Keratinocyte (primary cell): ENCODE results near the gene KYNU. TPM values are rescaled to one million over a fixed set of nuclear protein-coding genes. Genes with fewer than 3 reads are reported as not detected.

Experiments used
- DNase-seq: peaks from one replicate; pipeline ENCODE4 v3.0.0-alpha.2; 2011; ENCODE audit warnings: low read depth, missing footprints, low spot score
- FAIRE-seq: peaks from 2 replicates; lab custom pipeline; 2011; peaks lifted over from hg19 to GRCh38; lab: Jason Lieb, UNC
- H2AFZ ChIP-seq: 2 replicates; pipeline ENCODE4 v1.6.0; 2012; ENCODE audit warnings: low read length, control low read depth, inconsistent platforms; ENCODE audit not compliant: control insufficient read depth
- H3K27ac ChIP-seq: 2 replicates; pipeline ENCODE4 v1.5.1; 2011; ENCODE audit warnings: low read length; ENCODE audit not compliant: control insufficient read depth, insufficient read depth
- H3K27me3 ChIP-seq: 3 replicates; pipeline ENCODE4 v1.6.0; 2011; ENCODE audit warnings: low read length; ENCODE audit not compliant: control insufficient read depth, insufficient read depth; ENCODE audit errors: extremely low read depth
- H3K36me3 ChIP-seq, 2 experiments: 2 replicates in 1 of 2; 3 replicates in 1 of 2; pipeline ENCODE4 v1.5.1; 2011; ENCODE audit warnings: low read length in 2 of 2, mild to moderate bottlenecking in 1 of 2; ENCODE audit not compliant: control insufficient read depth in 2 of 2, insufficient read depth in 2 of 2; ENCODE audit errors: extremely low read depth in 1 of 2
- H3K4me1 ChIP-seq: 3 replicates; pipeline ENCODE4 v1.5.1; 2011; ENCODE audit warnings: low read length; ENCODE audit not compliant: control insufficient read depth, insufficient read depth; ENCODE audit errors: extremely low read depth
- H3K4me2 ChIP-seq: 3 replicates; pipeline ENCODE4 v1.6.0; 2011; ENCODE audit warnings: low read depth, low read length; ENCODE audit not compliant: control insufficient read depth, insufficient read depth; ENCODE audit errors: extremely low read depth
- H3K4me3 ChIP-seq, 3 experiments: fragments of 200-600 bp in 1 of 3; sonication (generic) in 1 of 3; 2 replicates in 2 of 3; 3 replicates in 1 of 3; pipeline ENCODE4 v1.5.1; 2011 to 2016; ENCODE audit warnings: low read length in 3 of 3, mild to moderate bottlenecking in 3 of 3, control low read depth in 2 of 3, inconsistent platforms in 1 of 3, low read depth in 1 of 3, mixed read lengths in 1 of 3, mixed run types in 1 of 3, moderate library complexity in 1 of 3; ENCODE audit not compliant: control insufficient read depth in 2 of 3, insufficient read depth in 2 of 3; ENCODE audit errors: extremely low read depth in 1 of 3
- H3K79me2 ChIP-seq: 2 replicates; pipeline ENCODE4 v1.6.0; 2012; ENCODE audit warnings: low read length; ENCODE audit not compliant: control insufficient read depth, insufficient read depth
- H3K9ac ChIP-seq: 3 replicates; pipeline ENCODE4 v1.6.0; 2011; ENCODE audit warnings: low read length; ENCODE audit not compliant: control insufficient read depth, insufficient read depth; ENCODE audit errors: extremely low read depth
- H3K9me1 ChIP-seq: 3 replicates; pipeline ENCODE4 v1.6.0; 2011; ENCODE audit warnings: low read length; ENCODE audit not compliant: control insufficient read depth, insufficient read depth; ENCODE audit errors: extremely low read depth
- H3K9me3 ChIP-seq: 2 replicates; pipeline ENCODE4 v1.5.1; 2012; ENCODE audit warnings: low read depth, low read length; ENCODE audit not compliant: control insufficient read depth
- H4K20me1 ChIP-seq: 3 replicates; pipeline ENCODE4 v1.6.0; 2011; ENCODE audit warnings: low read length; ENCODE audit not compliant: control insufficient read depth, insufficient read depth; ENCODE audit errors: extremely low read depth
- CTCF ChIP-seq, 3 experiments: IDR thresholded peaks in 1 of 3; conservative IDR thresholded peaks in 1 of 3; optimal IDR thresholded peaks in 1 of 3; 2 replicates in 2 of 3; 3 replicates in 1 of 3; pipeline versions ENCODE3 to v1.5.1; 2011; ENCODE audit warnings: low read length in 3 of 3, mild to moderate bottlenecking in 3 of 3, moderate library complexity in 2 of 3, control low read depth in 1 of 3, inconsistent platforms in 1 of 3; ENCODE audit not compliant: insufficient read depth in 2 of 3; ENCODE audit errors: extremely low read depth in 1 of 3
- EZH2 ChIP-seq: IDR thresholded peaks from one replicate; pipeline ENCODE4 v1.6.1; 2012; ENCODE audit warnings: inconsistent platforms, mild to moderate bottlenecking, low read length, moderate library complexity
- dilution Hi-C: fragments of 300-500 bp; cut with MboI; formaldehyde crosslinking; loops from one replicate; pipeline ENCODE4 v1.7.0; 2020; ENCODE audit warnings: low sequenced_read_pairs; ENCODE audit not compliant: extremely low pct_ligation_motif_present
- polyA plus RNA-seq, 5 experiments: library from polyadenylated mRNA; depleted of rRNA in 3 of 5; stranded (reverse) in 3 of 5; stranded (forward) in 1 of 5; unstranded in 1 of 5; fragments of >200 nt; gene quantifications; 1 replicate in 1 of 5; 2 replicates in 3 of 5; 3 replicates in 1 of 5; pipeline versions ENCODE4 v1.2.1 to v1.2.3, GENCODE V29; 2011 to 2012; ENCODE audit warnings: missing spikeins in 2 of 5, low read depth in 1 of 5, low replicate concordance in 1 of 5

Gene KYNU
- polyA plus RNA-seq, 1 donor (not counting 4 experiments of a cell fraction or from before 2014, with no cell fraction given), result 3.9 TPM

GRCh38 chr2:143030127-143030526 is 152.7 kb downstream of the KYNU start:
- no peaks in the 10 kb centered on the region for H3K9me3 ChIP-seq
- TF ChIP-seq CTCF (optimal IDR thresholded peaks at IDR 0.05 in 1 of 3, IDR thresholded peaks at IDR 0.05 in 1 of 3, conservative IDR thresholded peaks at IDR 0.05 in 1 of 3; ENCODE audit: extremely low read depth in 1 of 3, insufficient read depth in 2 of 3, low read length in 3 of 3) (no peak), EZH2 (no peak)
- no peaks in the 10 kb centered on the region for H4K20me1 ChIP-seq
- no peak overlapping the region for H3K9ac ChIP-seq
- dilution Hi-C loops, result no loop called here
- H2AFZ ChIP-seq, result no peak overlapping the region
- no peaks in the 10 kb centered on the region for H3K79me2 ChIP-seq
- no peak overlapping the region for H3K4me2 ChIP-seq
- no peak overlapping the region for H3K4me3 ChIP-seq
- peaks cover 9% of the 10 kb centered on the region for H3K27me3 ChIP-seq
- no peaks in the 10 kb centered on the region for H3K4me1 ChIP-seq
- FAIRE-seq (no peak), DNase-seq (no peak)
- no peaks in the 10 kb centered on the region for H3K36me3 ChIP-seq
- no peak overlapping the region for H3K27ac ChIP-seq
- no peaks in the 10 kb centered on the region for H3K9me1 ChIP-seq

GRCh38 chr2:143034292-143035074 is 157.0 kb downstream of the KYNU start:
- Histone ChIP-seq H3K9me1 (no peaks in the 10 kb centered on the region), H3K27me3 (no peaks in the 10 kb centered on the region), H3K4me3 (no peak overlapping the region), H2AFZ (no peak overlapping the region), H3K79me2 (no peaks in the 10 kb centered on the region), H3K4me1 (no peaks in the 10 kb centered on the region), H3K4me2 (no peak overlapping the region), H3K27ac (no peak overlapping the region), H3K9me3 (no peaks in the 10 kb centered on the region), H3K9ac (no peak overlapping the region), H3K36me3 (no peaks in the 10 kb centered on the region), H4K20me1 (no peaks in the 10 kb centered on the region)
- DNase-seq, result peak; percentile 9
- dilution Hi-C loops, result no loop called here
- peak; percentile 80 for FAIRE-seq
- TF ChIP-seq EZH2, result no peak
- peak in 2 of 3 experiments; percentile 73 to 95 for TF ChIP-seq CTCF (optimal IDR thresholded peaks at IDR 0.05 in 1 of 3, IDR thresholded peaks at IDR 0.05 in 1 of 3, conservative IDR thresholded peaks at IDR 0.05 in 1 of 3; ENCODE audit: extremely low read depth in 1 of 3, insufficient read depth in 2 of 3, low read length in 3 of 3)
